HG03039 (cell line): ENCODE data around the gene LRRTM4.

Experiments used
- ATAC-seq: cut with Tn5 transposase; IDR thresholded peaks from one replicate; pipeline ENCODE4 v1.9.1; 2021; ENCODE audit warnings: mild to moderate bottlenecking, moderate library complexity; ENCODE audit not compliant: unreplicated experiment

Gene LRRTM4

DNA sequence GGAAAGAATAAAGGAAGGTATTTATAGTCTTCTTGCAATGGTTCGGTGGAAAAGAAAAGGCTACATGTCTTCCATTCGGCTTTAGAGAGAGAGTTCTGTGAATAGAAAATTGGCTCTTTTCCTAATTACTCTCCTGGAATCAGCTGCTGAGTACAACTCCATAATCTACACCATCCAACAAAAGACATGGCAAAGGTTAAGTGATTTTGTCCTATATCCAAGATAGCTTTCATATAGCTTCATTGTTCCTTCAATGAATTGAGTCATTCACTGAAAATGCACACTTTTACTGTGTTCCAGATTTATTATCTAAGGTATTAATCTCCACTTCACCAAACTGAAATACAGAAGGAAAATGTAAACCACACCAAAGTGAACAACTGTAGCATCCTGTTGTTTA, 514.5 kb downstream of the LRRTM4 start:
- ATAC-seq = no peak

DNA sequence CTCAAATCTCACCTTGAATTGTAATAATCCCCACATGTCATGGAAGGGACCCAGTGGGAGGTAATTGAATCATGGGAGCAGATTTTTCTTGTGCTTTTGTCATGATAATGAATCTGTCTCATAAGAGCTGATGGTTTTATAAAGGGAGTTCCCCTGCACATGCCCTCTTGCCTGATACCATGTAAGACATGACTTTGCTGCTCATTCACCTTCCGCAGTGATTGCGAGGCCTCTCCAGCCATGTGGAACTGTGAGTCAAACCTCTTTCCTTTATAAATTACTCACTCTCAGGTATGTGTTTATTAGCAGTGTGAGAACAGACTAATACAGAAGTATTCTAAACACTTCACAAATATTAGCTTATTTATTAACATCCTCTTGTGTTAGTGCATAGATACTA, 516.7 kb downstream of the LRRTM4 start:
- no peak for ATAC-seq

DNA sequence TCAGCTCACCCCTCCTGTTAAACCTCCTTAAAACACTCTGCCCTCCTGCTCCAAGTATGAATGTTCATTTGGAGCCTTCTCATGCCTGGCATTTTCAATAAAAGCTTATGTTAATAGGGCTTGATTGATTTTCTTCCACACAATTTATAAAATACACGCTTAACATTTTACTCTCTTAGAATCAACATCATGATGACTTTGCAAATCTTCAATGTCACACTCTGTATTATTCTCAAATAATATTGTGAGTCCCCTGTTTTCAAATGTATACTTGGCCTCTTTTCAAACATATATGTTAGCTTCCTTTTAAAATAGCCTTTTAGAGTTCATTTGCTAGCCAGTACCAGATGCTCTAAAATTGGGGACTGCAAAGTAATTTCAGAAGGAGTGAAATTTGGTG, 520.3 kb downstream of the LRRTM4 start:
- no peak for ATAC-seq

DNA sequence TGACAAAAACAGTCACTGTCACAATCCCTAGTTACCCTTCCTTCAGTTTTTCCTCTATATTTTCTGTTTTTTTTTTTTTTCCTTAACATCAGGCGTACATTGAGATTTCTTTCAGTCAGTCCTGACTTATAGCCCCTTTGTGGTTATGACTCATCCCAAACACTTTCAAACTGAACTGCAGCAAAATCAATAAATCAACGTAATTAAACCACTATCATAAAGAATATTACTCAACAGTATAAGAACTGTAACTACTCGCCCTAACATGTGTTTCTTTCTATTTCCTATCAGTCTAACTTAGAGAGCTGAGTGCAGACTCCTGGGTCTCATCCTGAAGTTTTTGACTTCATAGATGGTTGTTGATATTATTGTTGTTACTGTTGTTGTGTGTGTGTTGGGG, 523.5 kb downstream of the LRRTM4 start:
- ATAC-seq = no peak

DNA sequence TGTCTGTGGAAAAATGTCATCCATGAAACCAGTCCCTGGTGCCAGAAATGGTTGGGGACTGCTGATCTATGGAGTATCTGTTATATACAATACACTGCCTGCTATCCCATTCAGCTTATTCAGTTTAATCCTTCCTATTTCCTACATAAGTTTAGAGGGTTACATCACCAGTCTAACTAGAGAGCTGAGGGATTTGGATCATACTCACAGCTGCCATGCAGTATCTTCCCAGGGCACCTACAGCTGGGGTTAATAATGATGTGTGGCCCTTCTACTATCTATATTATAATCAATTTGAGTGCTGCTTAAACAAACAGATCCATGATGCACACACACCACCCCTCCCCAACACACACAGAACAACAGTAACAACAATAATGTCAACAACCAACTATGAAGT, 524.0 kb downstream of the LRRTM4 start:
- no peak for ATAC-seq

DNA sequence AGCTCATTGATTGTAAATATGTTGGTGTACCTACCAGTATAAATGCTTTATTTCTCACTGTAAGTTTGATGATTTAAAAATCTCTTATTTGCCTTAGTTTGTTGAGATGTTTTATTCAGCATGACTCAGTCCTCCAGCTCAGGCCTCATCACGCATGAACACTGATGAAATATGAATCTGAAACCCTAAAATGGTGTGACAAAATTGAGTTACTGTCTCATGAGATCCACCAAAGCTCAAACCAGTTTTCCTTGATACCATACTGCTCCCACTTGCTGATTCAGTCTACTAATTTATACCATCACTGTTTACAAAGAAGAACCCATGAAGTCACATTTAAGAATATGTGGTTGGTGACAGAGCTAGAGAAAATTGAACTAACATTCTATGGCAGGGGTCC, 524.9 kb downstream of the LRRTM4 start:
- no peak for ATAC-seq

DNA sequence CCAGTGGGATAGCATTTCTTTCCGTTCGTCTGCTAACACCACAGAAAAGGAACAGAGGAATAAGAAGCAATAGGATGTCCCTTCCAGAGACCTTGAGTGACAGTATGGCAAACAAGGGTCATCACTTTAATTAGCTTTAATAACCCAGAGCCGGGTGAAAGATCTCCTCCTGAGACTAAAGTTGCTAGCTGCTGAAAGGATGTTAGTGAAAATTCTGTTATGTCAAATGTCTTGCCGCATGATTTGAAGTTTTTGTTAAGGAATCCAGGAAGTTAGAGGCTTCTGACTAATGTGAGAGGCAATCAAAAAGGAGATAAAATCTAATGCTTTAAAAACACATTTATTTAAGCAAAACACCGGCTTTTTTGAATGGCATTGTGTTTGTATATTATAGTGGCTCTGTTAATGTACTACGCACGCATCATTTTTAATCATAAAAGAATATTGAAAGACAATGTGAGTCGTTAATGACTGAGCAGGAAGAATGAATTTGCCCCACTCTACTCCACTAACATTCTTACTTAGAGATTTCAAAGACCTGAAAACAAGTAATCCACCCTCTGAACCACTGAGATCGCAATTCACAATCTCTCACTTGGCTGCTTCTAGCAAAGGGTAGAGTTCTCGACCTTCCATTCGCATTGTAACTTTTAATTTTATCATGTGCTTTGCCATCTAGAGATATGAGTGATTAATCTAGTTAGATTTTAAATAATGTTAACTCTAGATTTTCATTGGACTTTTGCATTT, 536.6 kb downstream of the LRRTM4 start:
- no peak for ATAC-seq

DNA sequence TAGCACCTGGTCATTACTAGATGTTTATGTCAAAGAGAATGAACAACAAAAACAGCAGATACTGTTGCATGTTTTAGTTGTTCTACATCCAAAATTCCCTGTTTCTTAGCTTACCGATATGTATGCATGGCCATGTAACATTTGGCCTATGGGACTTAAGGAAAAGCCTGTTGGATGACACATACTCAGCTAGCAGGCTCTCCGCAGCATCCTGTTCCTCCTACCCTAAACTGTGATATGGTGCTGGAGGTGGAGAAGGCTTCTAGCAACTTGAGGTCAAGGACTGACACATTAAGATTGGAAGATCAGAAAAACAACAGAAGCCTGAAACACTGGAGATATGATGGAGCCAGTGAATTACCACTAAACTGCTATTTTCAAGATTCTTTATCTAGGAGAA, 537.8 kb downstream of the LRRTM4 start:
- no peak for ATAC-seq

DNA sequence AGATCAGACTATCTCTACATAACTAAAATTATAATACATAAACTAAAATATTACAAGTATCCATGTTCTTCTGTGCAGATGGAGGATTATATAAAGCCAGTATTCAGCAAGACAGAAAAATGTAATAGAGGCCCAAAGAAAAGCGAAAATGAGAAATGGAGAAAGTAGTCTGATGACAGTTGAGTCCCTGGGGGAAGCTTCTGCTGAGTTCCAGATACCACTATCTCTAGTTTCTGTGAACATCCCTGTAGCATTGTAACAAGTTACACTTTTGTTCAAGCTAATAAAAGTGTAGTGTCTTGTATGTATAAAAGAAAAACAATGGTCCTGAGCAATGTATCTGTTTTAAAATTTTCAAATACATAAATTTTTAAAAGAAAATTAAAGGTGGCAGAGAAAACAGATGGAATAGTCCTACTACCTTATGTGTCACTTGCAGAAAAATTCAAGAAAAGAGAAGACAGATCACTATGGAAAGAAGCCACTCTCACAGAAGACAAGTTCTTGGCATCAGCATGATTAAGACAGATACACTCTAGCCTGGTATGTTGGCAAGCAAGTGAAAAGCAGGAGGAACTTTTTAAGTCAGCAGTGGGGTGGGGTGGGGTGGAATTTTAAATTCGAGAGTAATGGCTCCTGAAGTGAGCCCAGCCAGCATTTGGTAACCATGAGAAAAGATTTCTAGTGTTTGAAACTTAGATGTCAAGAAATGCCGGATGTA, 541.9 kb downstream of the LRRTM4 start:
- no peak for ATAC-seq

DNA sequence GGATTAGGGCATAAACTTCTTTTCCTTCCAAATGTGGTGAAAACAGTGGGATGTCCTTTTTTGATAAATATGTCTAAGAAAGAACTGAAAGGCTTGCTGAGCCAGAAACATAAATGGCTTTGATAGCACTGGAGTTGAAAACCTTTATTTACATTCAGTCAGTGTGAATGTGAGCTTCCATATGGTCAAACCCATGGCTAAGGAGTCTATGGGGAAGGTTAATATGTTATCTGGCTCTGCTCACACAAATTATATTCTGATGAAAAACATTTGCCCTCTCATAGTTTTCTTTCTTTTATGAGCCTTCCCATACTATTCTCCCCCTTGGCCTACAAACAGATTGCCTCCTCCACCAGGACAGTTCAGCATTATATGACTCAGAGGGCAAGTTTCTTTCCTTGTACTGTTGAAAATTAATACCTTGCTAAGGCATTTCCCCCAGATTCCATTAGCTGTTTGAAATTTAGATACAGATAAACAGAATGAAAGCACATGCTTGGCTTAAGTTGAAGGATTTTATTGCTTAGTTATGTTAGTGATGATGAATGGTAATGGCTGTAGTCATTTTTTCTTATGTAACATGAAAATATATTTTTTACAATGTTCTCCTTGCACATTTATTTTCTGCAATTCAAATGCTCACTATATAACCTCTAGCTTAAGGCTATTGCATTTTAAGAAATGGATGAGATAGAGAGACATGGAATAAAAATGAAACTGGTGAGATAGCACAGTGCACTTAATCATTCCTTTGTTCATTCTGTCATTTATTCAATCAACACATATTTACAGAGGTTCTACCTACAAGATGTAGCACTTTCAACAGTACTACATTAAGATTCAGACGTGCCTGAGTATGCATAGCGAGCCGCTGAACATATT, 544.1 kb downstream of the LRRTM4 start:
- ATAC-seq = no peak

DNA sequence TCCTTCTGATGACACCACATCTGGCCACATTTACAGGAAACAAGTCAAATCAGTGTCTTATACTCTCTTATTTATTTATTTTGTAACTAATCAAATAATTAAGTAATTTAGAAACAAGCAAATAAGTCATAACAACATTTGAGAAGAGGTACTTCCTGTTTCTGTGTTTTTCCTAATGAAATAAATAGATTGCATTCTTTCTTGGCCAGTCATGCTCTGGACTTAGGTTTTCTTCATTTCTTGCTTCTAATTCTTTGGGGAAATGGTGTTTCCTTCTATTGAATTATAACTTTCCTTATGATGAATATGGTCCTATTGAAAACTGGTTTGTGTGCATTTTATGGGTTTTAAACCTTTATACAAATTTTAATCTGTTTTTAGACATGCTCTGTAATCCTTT, 546.4 kb downstream of the LRRTM4 start:
- ATAC-seq = no peak

DNA sequence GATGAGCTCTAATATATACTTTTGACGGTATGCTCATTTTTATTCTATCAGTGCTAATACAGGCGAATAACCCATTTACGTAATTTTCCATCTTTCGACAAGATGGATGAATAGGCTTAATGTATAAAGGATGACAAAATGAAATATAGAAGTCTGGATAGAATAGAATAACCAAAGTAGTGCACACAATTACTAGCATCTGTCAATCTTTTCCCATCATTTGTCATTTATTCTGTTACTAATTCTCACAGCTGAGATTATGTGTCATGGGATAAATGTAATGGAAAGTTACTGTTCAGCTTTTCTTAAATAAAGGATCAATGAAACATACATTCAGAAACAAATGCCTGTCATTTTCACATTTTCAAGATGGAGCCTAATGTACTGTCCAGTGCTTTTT, 548.6 kb downstream of the LRRTM4 start:
- no peak for ATAC-seq

DNA sequence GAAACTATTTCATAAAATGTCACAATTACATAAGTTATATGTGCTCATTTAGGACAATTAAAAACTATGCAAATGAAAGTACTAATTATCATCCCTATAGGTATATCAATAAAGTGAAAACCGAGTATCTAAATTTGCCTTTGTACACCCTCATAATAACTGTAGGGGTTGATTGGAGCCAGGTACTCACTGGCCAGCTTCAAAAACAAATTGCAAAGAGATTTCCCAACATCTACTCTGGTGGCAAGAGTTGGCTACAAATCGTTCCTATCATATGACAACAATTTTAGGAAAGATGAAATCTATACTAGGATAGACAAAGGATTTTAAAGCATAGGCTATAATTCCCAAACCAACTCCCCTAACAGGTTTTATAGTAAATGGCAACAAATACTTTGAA, 556.4 kb downstream of the LRRTM4 start:
- no peak for ATAC-seq

DNA sequence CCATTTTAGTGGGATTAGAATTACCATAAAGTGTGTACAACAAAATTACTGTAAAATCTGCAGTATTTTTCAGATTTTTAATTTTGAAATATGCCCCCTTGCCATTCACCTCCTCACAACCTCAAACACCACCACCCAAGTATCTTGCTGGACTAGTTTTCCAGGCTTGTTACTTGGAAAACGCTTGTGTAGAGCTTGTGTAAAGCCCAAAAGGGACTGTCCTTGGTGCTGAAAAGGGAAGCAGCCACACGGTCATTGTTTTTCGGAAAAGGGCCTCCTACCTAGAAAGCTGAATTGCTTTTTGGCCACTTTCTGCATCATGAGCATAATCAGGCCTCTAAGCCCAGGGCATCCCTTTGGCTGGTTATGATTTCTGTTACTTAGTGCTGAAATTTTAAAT, 563.4 kb downstream of the LRRTM4 start:
- no peak for ATAC-seq

DNA sequence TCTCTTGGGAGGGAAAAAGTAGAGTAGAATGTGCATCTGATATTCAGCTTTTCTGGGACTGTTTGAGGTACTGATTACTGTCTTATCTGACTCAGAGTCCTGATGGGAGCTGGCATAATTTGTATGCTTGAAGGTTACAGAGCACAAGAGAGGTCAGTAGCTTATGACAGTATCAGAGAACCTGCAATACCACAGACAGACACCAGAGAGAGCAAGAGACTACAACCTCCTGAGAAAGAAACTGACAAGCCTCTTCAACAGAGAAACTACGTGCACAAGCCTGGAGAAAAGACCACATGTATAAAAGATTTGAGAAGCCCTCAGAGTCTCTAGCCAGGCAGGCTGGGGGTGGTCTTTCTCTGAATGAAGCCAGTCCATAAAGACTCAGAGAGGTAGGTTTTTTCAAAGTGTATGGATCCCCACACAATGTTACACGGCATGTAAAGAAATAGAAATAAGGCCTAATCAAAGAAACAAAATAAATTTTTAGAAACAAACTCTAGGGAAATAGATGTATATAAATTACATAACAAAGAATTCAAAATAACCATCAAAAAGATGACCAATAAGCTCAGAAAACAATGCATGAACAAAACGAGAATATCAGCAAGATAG, 568.3 kb downstream of the LRRTM4 start:
- ATAC-seq = peak; percentile 81

DNA sequence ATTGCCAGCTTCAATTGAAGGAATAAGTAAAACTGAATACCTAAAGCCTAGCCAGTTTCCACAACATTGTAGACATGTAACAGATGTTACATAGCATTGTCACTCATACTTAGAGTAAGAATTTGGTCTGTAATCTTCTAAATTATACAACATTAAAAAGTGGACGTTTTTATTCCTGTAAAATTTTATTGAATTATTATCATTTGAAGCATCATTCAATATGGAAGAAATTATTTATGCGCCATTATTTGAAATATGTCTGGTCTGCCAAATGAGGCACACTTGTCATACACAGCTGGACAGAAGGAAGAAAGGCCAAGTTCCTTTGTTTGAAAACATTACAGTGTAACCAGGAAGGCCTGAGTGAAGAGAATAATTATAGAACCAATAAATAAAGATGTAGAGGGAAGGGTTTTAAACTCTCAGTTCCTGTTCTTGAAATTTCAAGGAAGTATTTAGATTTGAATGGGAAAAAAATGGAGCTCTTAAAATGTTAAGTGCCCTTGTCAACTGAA, 575.5 kb downstream of the LRRTM4 start:
- no peak for ATAC-seq

DNA sequence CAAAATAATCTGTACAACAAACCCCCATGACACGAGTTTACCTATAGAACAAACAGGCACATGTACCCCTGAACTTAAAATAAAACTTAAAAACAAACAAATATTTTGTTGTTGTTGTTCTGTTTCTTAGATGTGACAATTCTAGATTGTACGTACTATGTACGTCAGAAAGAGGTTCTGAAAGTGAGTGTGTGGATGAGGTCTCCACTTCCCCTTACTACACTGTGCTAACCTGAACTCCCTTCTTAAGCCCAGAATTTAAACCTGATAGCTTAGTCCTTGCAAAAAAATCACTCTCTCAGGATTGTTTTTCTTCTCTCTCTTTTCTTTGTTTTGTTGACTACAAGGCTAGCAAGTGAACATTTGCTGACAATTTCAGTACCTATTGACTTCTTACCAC, 581.6 kb downstream of the LRRTM4 start:
- ATAC-seq = no peak

DNA sequence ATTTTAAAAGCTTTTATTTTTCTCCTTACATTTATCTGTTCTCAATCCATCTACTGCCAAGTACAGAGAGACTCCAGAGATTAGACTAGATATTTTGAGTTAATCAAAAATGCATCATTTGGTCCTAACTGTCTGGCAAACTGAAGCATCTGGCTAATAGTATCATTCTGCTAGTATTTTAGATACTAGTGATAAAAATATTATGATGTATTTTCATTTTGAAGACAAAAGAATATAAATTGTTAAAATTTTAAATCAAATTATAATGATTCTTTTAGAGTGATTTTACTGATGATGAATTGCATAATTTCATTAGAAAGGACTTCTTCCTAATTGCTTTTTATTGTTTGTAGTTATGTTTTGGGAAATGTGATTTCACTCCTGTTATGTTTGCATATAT, 584.0 kb downstream of the LRRTM4 start:
- no peak for ATAC-seq

DNA sequence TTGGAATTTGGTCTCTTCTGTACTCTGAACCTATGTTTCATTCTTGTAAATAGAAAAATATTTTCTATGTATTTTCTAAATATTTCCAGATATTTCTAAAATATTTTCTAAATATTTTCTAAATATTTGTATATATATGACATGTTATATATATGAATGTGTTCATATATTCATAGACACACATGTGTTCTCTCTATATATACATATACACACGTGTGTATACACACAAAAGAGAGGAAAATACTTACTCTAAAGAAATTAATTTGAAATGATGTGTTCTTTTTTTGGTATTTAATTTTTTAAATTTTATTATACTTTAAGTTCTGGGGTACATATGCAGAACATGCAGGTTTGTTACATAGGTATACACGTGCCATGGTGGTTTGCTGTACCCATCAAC, 589.6 kb downstream of the LRRTM4 start:
- no peak for ATAC-seq

DNA sequence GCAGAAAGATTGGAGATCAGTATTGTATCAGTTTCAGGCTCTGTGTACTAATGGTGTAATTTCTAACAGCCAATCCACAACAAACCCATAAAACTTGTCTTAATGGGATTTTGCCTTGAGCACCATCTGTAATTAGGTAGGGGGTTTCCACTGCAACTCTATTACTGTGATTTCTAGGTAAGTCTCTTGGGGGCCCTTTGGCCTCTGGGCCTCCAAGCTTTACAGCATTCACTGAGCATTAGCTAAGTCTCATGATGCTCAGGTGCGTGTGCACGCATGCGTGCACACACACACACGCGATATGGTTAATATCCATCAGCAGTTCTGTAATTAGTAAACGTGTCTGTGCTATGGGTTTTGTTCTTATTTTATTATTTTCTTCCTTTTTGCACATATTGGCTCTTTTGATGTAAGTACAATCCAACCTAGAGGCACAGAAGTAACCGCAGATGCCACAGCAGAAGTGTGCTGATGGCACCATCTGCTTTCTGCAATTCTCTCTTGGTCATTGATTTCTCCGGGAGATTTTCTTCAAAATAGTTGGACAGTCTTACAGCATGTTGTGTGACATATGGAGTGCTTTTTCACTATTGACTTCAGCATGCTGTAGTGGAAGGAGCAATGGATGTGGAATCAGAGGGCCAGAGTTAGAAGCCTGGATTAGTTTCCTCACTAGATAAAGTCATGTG, 592.0 kb downstream of the LRRTM4 start:
- ATAC-seq = no peak
